ENCODE measurements around the gene DCBLD1. TPM values are rescaled to one million over a fixed set of nuclear protein-coding genes. Genes with fewer than 3 reads are reported as not detected.

Gene DCBLD1
- total and polyA plus RNA-seq, 4 donors, result 10.0 to 38.1 (median 13.0) TPM

GRCh38 chr6:117489003-117489402 lies 6.5 kb downstream of the DCBLD1 start:
- DNase-seq (no peak), ATAC-seq (ENCODE audit: insufficient read depth, low FRiP score) (no peak)
- WGBS, 2 donors, result 93% methylated on average over 2 of the region's 2 CpGs
- Histone ChIP-seq H3K27me3 (ENCODE audit: control insufficient read depth in 3 of 3, insufficient read depth in 3 of 3, low read length in 2 of 3) (peaks cover 0 to 6% (median 3%) of the 10 kb centered on the region in 3 donors), H3K36me3 (ENCODE audit: control insufficient read depth in 4 of 4, insufficient read depth in 4 of 4, low read length in 4 of 4) (peaks cover 0 to 5% (median under 1%) of the 10 kb centered on the region in 4 donors), H3K4me3 (no peak overlapping the region), H3K9me3 (ENCODE audit: control insufficient read depth in 4 of 4, insufficient read depth in 3 of 4, low read length in 3 of 4) (no peaks in the 10 kb centered on the region), H3K4me1 (ENCODE audit: control insufficient read depth in 5 of 5, insufficient read depth in 5 of 5, low read length in 5 of 5) (peaks cover 0 to 37% (median 4%) of the 10 kb centered on the region in 5 donors), H3K9ac (ENCODE audit: insufficient read depth in 1 of 2, low read length in 2 of 2) (no peak overlapping the region), H3K27ac (ENCODE audit: low read depth in 1 of 2, low read length in 1 of 2) (no peak overlapping the region)
- no peak for TF ChIP-seq CTCF (IDR thresholded peaks at IDR 0.05; ENCODE audit: control extremely low read depth, extremely low read depth)

- Histone ChIP-seq H3K9ac (ENCODE audit: insufficient read depth in 1 of 2, low read length in 2 of 2) (no peak overlapping the region), H3K9me3 (ENCODE audit: control insufficient read depth in 4 of 4, insufficient read depth in 3 of 4, low read length in 3 of 4) (no peaks in the 10 kb centered on the region), H3K27ac (ENCODE audit: low read depth in 1 of 2, low read length in 1 of 2) (no peak overlapping the region), H3K36me3 (ENCODE audit: control insufficient read depth in 4 of 4, insufficient read depth in 4 of 4, low read length in 4 of 4) (peaks cover 0 to 5% (median 1%) of the 10 kb centered on the region in 4 donors), H3K4me1 (ENCODE audit: control insufficient read depth in 5 of 5, insufficient read depth in 5 of 5, low read length in 5 of 5) (peaks cover 4 to 47% (median 10%) of the 10 kb centered on the region in 5 donors), H3K4me3 (no peak overlapping the region), H3K27me3 (ENCODE audit: control insufficient read depth in 3 of 3, insufficient read depth in 3 of 3, low read length in 2 of 3) (no peaks in the 10 kb centered on the region)
- TF ChIP-seq CTCF (IDR thresholded peaks at IDR 0.05; ENCODE audit: control extremely low read depth, extremely low read depth), result no peak
- 78 to 80% methylated on average over 5 of the region's 5 CpGs for WGBS, 2 donors
- no peak for ATAC-seq (ENCODE audit: insufficient read depth, low FRiP score)
- DNase-seq, result no peak
These were observed 9.4 kb downstream of the DCBLD1 start for GRCh38 chr6:117491916-117492315.

GRCh38 chr6:117493470-117493869 lies 11.0 kb downstream of the DCBLD1 start:
- H3K9me3 ChIP-seq (ENCODE audit: control insufficient read depth in 4 of 4, insufficient read depth in 3 of 4, low read length in 3 of 4), result no peaks in the 10 kb centered on the region
- H3K27me3 ChIP-seq (ENCODE audit: control insufficient read depth in 3 of 3, insufficient read depth in 3 of 3, low read length in 2 of 3), result no peaks in the 10 kb centered on the region
- H3K36me3 ChIP-seq (ENCODE audit: control insufficient read depth in 4 of 4, insufficient read depth in 4 of 4, low read length in 4 of 4), result peaks cover 0 to 3% (median 1%) of the 10 kb centered on the region in 4 donors
- no peak overlapping the region for H3K4me3 ChIP-seq
- H3K4me1 ChIP-seq (ENCODE audit: control insufficient read depth in 5 of 5, insufficient read depth in 5 of 5, low read length in 5 of 5), result peaks cover 4 to 55% (median 15%) of the 10 kb centered on the region in 5 donors
- H3K9ac ChIP-seq (ENCODE audit: insufficient read depth in 1 of 2, low read length in 2 of 2), result no peak overlapping the region
- TF ChIP-seq CTCF (IDR thresholded peaks at IDR 0.05; ENCODE audit: control extremely low read depth, extremely low read depth), result no peak
- ATAC-seq (ENCODE audit: insufficient read depth, low FRiP score) (no peak), DNase-seq (no peak)
- 91 to 93% methylated on average over 2 of the region's 2 CpGs for WGBS, 2 donors
- H3K27ac ChIP-seq (ENCODE audit: low read depth in 1 of 2, low read length in 1 of 2), result peak overlapping the region in 1 of 2 donors; percentile 45

DNA sequence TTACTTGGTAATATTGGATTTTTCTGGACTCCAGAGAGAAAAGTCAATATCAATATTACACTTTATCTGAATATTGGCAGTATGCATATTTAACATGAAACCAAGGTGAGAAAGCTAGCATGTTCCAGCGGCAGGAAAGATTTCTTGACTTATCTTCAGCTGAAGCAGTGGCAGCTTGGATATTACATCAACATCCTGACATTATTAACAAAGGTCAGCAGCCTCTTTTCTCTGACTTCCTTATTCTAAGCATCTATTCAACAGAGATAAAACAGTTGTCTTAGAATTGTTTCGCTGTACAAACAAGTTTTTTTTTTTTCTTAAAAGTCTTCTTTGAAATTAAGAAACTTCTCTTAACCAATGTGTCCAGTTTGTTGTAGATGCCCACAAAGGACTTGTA lies 11.8 kb downstream of the DCBLD1 start:
- H3K4me1 ChIP-seq (ENCODE audit: control insufficient read depth in 5 of 5, insufficient read depth in 5 of 5, low read length in 5 of 5), result peaks cover 4 to 62% (median 16%) of the 10 kb centered on the region in 5 donors
- ATAC-seq (ENCODE audit: insufficient read depth, low FRiP score), result no peak
- H3K9me3 ChIP-seq (ENCODE audit: control insufficient read depth in 4 of 4, insufficient read depth in 3 of 4, low read length in 3 of 4), result no peaks in the 10 kb centered on the region
- DNase-seq, result peak in 2 of 3 donors; percentile 63 to 80
- 30 to 35% methylated on average over 2 of the region's 2 CpGs for WGBS, 2 donors
- no peak overlapping the region for H3K4me3 ChIP-seq
- peak overlapping the region in 1 of 2 donors; percentile 60 for H3K27ac ChIP-seq (ENCODE audit: low read depth in 1 of 2, low read length in 1 of 2)
- H3K36me3 ChIP-seq (ENCODE audit: control insufficient read depth in 4 of 4, insufficient read depth in 4 of 4, low read length in 4 of 4), result peaks cover 0 to 3% (median 1%) of the 10 kb centered on the region in 4 donors
- H3K27me3 ChIP-seq (ENCODE audit: control insufficient read depth in 3 of 3, insufficient read depth in 3 of 3, low read length in 2 of 3), result no peaks in the 10 kb centered on the region
- peak overlapping the region in 1 of 2 donors; percentile 63 for H3K9ac ChIP-seq (ENCODE audit: insufficient read depth in 1 of 2, low read length in 2 of 2)
- no peak for TF ChIP-seq CTCF (IDR thresholded peaks at IDR 0.05; ENCODE audit: control extremely low read depth, extremely low read depth)

Measured in lung (tissue), 12 donors.